Natural killer cell (primary cell): ENCODE results near the gene ATP10A. TPM values are rescaled to one million over a fixed set of nuclear protein-coding genes. Genes with fewer than 3 reads are reported as not detected.

Source experiments
- ATAC-seq, 3 donors: fragments of 150-1000 bp in 2 of 3; fragments of 200-7000 bp in 1 of 3; cut with Tn5 transposase; 1 replicate in 1 of 3; 2 replicates in 2 of 3; pipeline ENCODE4 v1.10.0; 2021; ENCODE audit warnings: mild to moderate bottlenecking in 2 of 3, moderate library complexity in 2 of 3
- DNase-seq, 2 donors: peaks; one replicate each; pipeline versions ENCODE4 v3.0.0 to v3.0.0-alpha.2; 2013 to 2021; ENCODE audit warnings: mixed read lengths in 1 of 2
- H3K27ac ChIP-seq: one replicate; pipeline ENCODE4 v1.5.1; 2013; ENCODE audit warnings: mild to moderate bottlenecking, low read length
- H3K27me3 ChIP-seq: one replicate; pipeline ENCODE4 v1.6.1; 2013; ENCODE audit warnings: low read length; ENCODE audit not compliant: control insufficient read depth, insufficient read depth
- H3K36me3 ChIP-seq: one replicate; pipeline ENCODE4 v1.6.1; 2013; ENCODE audit warnings: low read length; ENCODE audit not compliant: control insufficient read depth, insufficient read depth
- H3K4me1 ChIP-seq: one replicate; pipeline ENCODE4 v1.6.1; 2013; ENCODE audit warnings: low read length; ENCODE audit not compliant: control insufficient read depth, insufficient read depth
- H3K4me3 ChIP-seq: one replicate; pipeline ENCODE4 v1.5.1; 2013; ENCODE audit warnings: low read length
- H3K9me3 ChIP-seq: one replicate; pipeline ENCODE4 v1.6.1; 2013; ENCODE audit warnings: low read length; ENCODE audit not compliant: control insufficient read depth, insufficient read depth
- H3K27ac Mint-ChIP-seq, 2 donors: one replicate each; pipeline ENCODE4 v1.8.0; 2022; ENCODE audit warnings: mild to moderate bottlenecking in 2 of 2, mixed read lengths in 2 of 2, moderate library complexity in 1 of 2
- H3K27me3 Mint-ChIP-seq, 2 donors: one replicate each; pipeline ENCODE4 v1.8.0; 2022; ENCODE audit warnings: low read depth in 2 of 2, mixed read lengths in 2 of 2
- H3K36me3 Mint-ChIP-seq: one replicate; pipeline ENCODE4 v1.8.0; 2022; ENCODE audit warnings: mixed read lengths
- H3K4me1 Mint-ChIP-seq, 2 donors: one replicate each; pipeline ENCODE4 v1.8.0; 2022; ENCODE audit warnings: mixed read lengths in 2 of 2
- H3K4me3 Mint-ChIP-seq: one replicate; pipeline ENCODE4 v1.8.0; 2022; ENCODE audit warnings: mild to moderate bottlenecking, moderate library complexity, mixed read lengths
- H3K9me3 Mint-ChIP-seq, 2 donors: one replicate each; pipeline ENCODE4 v1.8.0; 2022; ENCODE audit warnings: mixed read lengths in 2 of 2
- CTCF ChIP-seq: fragments of 200-600 bp; IDR thresholded peaks from one replicate; pipeline ENCODE4 v1.8.0; 2022; ENCODE audit warnings: antibody characterized with exemption
- WGBS: methylation state at CpG from one replicate; pipeline ENCODE4 v1.1.7; 2013; ENCODE audit warnings: missing lambda C conversion rate; ENCODE audit not compliant: insufficient coverage; 5-methylcytosine and 5-hydroxymethylcytosine counted together
- intact Hi-C: fragments of 100-400 bp; cut with micrococcal nuclease; formaldehyde crosslinking; loops from one replicate; pipeline ENCODE4 v1.14.2; 2022
- total RNA-seq, 4 donors: library from RNA; stranded (reverse); fragments of 120-200 nt in 1 of 4; gene quantifications; one replicate each; pipeline versions ENCODE4 v1.2.3 to v1.2.4, GENCODE V29; 2013 to 2022

The ATP10A gene
- total RNA-seq, 3 donors from 2014 or later (not counting 1 experiment from before 2014, with no cell fraction given), result 50.1 to 67.0 (median 51.2) TPM

- Histone ChIP-seq H3K4me1 (no peaks in the 10 kb centered on the region), H3K9me3 (no peaks in the 10 kb centered on the region), H3K27ac (no peak overlapping the region), H3K36me3 (no peaks in the 10 kb centered on the region), H3K27me3 (no peaks in the 10 kb centered on the region), H3K4me3 (no peak overlapping the region)
- peaks cover 11 to 14% of the 10 kb centered on the region in 2 donors for H3K27me3 Mint-ChIP-seq
- DNase-seq (no peak), ATAC-seq (no peak)
- no peaks in the 10 kb centered on the region for H3K9me3 Mint-ChIP-seq
- H3K36me3 Mint-ChIP-seq, result no peaks in the 10 kb centered on the region
- intact Hi-C loops, result no loop called here
- no peaks in the 10 kb centered on the region for H3K4me1 Mint-ChIP-seq
- no peak overlapping the region for H3K4me3 Mint-ChIP-seq
- WGBS, result 82% methylated on average over 2 of the region's 2 CpGs
- TF ChIP-seq CTCF, result no peak
- no peak overlapping the region for H3K27ac Mint-ChIP-seq
Measured at GRCh38 chr15:25653371-25653770, 209.8 kb downstream of the ATP10A start.

GRCh38 chr15:25652704-25653103 lies 210.4 kb downstream of the ATP10A start:
- Histone ChIP-seq H3K27ac (no peak overlapping the region), H3K4me1 (no peaks in the 10 kb centered on the region), H3K4me3 (no peak overlapping the region), H3K9me3 (no peaks in the 10 kb centered on the region), H3K27me3 (no peaks in the 10 kb centered on the region), H3K36me3 (no peaks in the 10 kb centered on the region)
- no peak overlapping the region for H3K4me3 Mint-ChIP-seq
- H3K36me3 Mint-ChIP-seq, result no peaks in the 10 kb centered on the region
- intact Hi-C loops, result no loop called here
- no peaks in the 10 kb centered on the region for H3K4me1 Mint-ChIP-seq
- no peak overlapping the region for H3K27ac Mint-ChIP-seq
- 0% methylated on average over 1 of the region's 1 CpG for WGBS
- no peak for TF ChIP-seq CTCF
- peaks cover 10 to 15% of the 10 kb centered on the region in 2 donors for H3K27me3 Mint-ChIP-seq
- DNase-seq, result no peak
- no peak for ATAC-seq
- H3K9me3 Mint-ChIP-seq, result no peaks in the 10 kb centered on the region

GRCh38 chr15:25649390-25649789 lies 213.7 kb downstream of the ATP10A start:
- H3K27me3 Mint-ChIP-seq, result peaks cover 8 to 15% of the 10 kb centered on the region in 2 donors
- no peaks in the 10 kb centered on the region for H3K27me3 ChIP-seq
- TF ChIP-seq CTCF, result no peak
- intact Hi-C loops, result no loop called here
- no peak overlapping the region for H3K27ac ChIP-seq
- no peak overlapping the region for H3K27ac Mint-ChIP-seq
- WGBS, result 66% methylated on average over 2 of the region's 2 CpGs
- H3K36me3 Mint-ChIP-seq, result no peaks in the 10 kb centered on the region
- H3K4me1 Mint-ChIP-seq, result peaks cover 0 to under 1% of the 10 kb centered on the region in 2 donors
- H3K4me3 Mint-ChIP-seq, result no peak overlapping the region
- H3K4me3 ChIP-seq, result no peak overlapping the region
- no peaks in the 10 kb centered on the region for H3K4me1 ChIP-seq
- no peaks in the 10 kb centered on the region for H3K9me3 ChIP-seq
- H3K9me3 Mint-ChIP-seq, result no peaks in the 10 kb centered on the region
- ATAC-seq, result no peak
- no peaks in the 10 kb centered on the region for H3K36me3 ChIP-seq
- DNase-seq, result no peak

GRCh38 chr15:25643120-25643519 lies 220.0 kb downstream of the ATP10A start:
- Histone ChIP-seq H3K4me1 (no peaks in the 10 kb centered on the region), H3K4me3 (no peak overlapping the region), H3K9me3 (no peaks in the 10 kb centered on the region), H3K27ac (no peak overlapping the region), H3K36me3 (no peaks in the 10 kb centered on the region), H3K27me3 (peaks cover 2% of the 10 kb centered on the region)
- TF ChIP-seq CTCF, result no peak
- peaks cover 0 to 6% of the 10 kb centered on the region in 2 donors for H3K4me1 Mint-ChIP-seq
- H3K27me3 Mint-ChIP-seq, result peaks cover 14 to 21% of the 10 kb centered on the region in 2 donors
- WGBS, result 54% methylated on average over 3 of the region's 4 CpGs
- H3K9me3 Mint-ChIP-seq, result no peaks in the 10 kb centered on the region
- no peak overlapping the region for H3K27ac Mint-ChIP-seq
- no peak for ATAC-seq
- DNase-seq, result no peak
- no peak overlapping the region for H3K4me3 Mint-ChIP-seq
- no peaks in the 10 kb centered on the region for H3K36me3 Mint-ChIP-seq
- intact Hi-C loops, result no loop called here
